DND-41 (cell line): Measurements from ENCODE around the gene TMEM184B.

Experiments used
- ATAC-seq: fragments of 200-7000 bp; cut with Tn5 transposase; 3 replicates; pipeline ENCODE4 v1.9.1; 2021; ENCODE audit warnings: low read depth; ENCODE audit not compliant: insufficient read depth
- DNase-seq: peaks from one replicate; pipeline ENCODE4 v3.0.0-alpha.2; 2020
- H2AFZ ChIP-seq: 2 replicates; pipeline ENCODE4 v1.6.0; 2012; ENCODE audit warnings: low read depth, low read length
- H3K27ac ChIP-seq: 2 replicates; pipeline ENCODE4 v1.5.1; 2012; ENCODE audit warnings: low read length, inconsistent platforms
- H3K27me3 ChIP-seq: fragments of 200-600 bp; sonication (generic); 2 replicates; pipeline ENCODE4 v1.6.0; 2012; ENCODE audit warnings: low read length, mild to moderate bottlenecking, inconsistent platforms; ENCODE audit not compliant: insufficient read depth, poor library complexity
- H3K36me3 ChIP-seq: 2 replicates; pipeline ENCODE4 v1.5.1; 2012; ENCODE audit warnings: low read length, inconsistent platforms; ENCODE audit not compliant: insufficient read depth
- H3K4me1 ChIP-seq: 2 replicates; pipeline ENCODE4 v1.5.1; 2012; ENCODE audit warnings: mild to moderate bottlenecking, low read length; ENCODE audit not compliant: insufficient read depth
- H3K4me2 ChIP-seq: 2 replicates; pipeline ENCODE4 v1.6.0; 2012; ENCODE audit warnings: mild to moderate bottlenecking, moderate library complexity, low read length, inconsistent platforms; ENCODE audit not compliant: insufficient read depth
- H3K4me3 ChIP-seq, 2 experiments: fragments of 200-600 bp in 1 of 2; shearing (Covaris generic) in 1 of 2; 2 replicates each; pipeline ENCODE4 v1.5.1; 2012 to 2016; ENCODE audit warnings: inconsistent platforms in 2 of 2, low read length in 2 of 2, mild to moderate bottlenecking in 2 of 2, low read depth in 1 of 2, moderate library complexity in 1 of 2
- H3K79me2 ChIP-seq: 2 replicates; pipeline ENCODE4 v1.6.0; 2012; ENCODE audit warnings: low read length, inconsistent platforms; ENCODE audit not compliant: insufficient read depth
- H3K9ac ChIP-seq: 2 replicates; pipeline ENCODE4 v1.6.0; 2012; ENCODE audit warnings: low read depth, mild to moderate bottlenecking, inconsistent platforms, low read length, moderate library complexity
- H3K9me3 ChIP-seq: 2 replicates; pipeline ENCODE4 v1.5.1; 2012; ENCODE audit warnings: low read length, moderate library complexity, mild to moderate bottlenecking, inconsistent platforms; ENCODE audit not compliant: insufficient read depth, severe bottlenecking
- H4K20me1 ChIP-seq: 2 replicates; pipeline ENCODE4 v1.6.0; 2012; ENCODE audit warnings: low read length; ENCODE audit not compliant: insufficient read depth
- EZH2 ChIP-seq: IDR thresholded peaks from 3 replicates; pipeline ENCODE4 v1.6.1; 2012; ENCODE audit warnings: borderline replicate concordance, low read depth, mild to moderate bottlenecking, moderate library complexity, low read length, inconsistent platforms; ENCODE audit not compliant: severe bottlenecking
- TF ChIP-seq, protein P1 (sequence below): IDR thresholded peaks from 2 replicates; pipeline ENCODE4 v1.5.1; 2012; ENCODE audit warnings: borderline replicate concordance, low read length, moderate library complexity, mild to moderate bottlenecking; ENCODE audit not compliant: poor library complexity, severe bottlenecking; ENCODE audit errors: extremely low read depth

Gene TMEM184B

DNA sequence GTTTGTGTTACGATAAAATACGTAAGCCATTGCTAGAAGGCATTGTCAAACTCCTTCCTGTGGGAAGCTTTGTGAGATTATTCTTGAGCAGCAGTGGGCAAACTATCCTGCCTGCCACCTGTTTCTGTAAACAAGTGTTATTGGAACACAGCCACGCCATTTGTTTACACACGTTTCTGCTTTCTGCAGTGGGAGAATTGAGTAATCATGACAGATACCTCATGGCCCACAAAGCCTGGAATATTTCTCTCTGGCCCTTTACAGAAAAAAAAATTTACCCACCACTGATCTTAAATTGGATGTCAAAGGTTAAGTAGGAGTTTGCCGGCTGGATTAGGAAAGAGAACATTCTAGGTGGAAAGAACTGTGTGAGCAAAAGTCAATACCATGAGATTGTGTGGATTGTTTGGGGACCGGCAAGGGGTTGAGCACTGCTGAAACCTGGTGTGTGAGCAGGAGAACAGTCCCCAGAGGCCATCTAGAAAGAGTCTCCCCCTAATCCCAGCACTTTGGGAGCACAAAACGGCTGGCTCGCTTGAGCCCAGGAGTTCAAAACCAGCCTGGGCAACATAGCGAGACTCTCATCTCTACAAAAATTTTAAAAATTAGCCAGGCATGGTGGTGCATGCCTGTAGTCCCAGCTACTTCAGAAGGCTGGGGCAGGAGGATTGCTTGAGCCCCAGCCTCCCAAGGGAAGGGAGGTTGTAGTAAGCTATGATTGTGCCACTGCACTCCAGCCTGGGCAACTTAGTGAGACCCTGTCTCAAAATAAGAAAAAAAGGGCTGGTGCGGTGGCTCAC lies 85.2 kb downstream of the TMEM184B start:
- no peaks in the 10 kb centered on the region for H3K79me2 ChIP-seq
- no peaks in the 10 kb centered on the region for H4K20me1 ChIP-seq
- no peaks in the 10 kb centered on the region for H3K36me3 ChIP-seq
- no peak overlapping the region for H3K4me3 ChIP-seq
- H3K27me3 ChIP-seq, result no peaks in the 10 kb centered on the region
- H3K27ac ChIP-seq, result no peak overlapping the region
- DNase-seq (no peak), ATAC-seq (no peak)
- peaks cover 3% of the 10 kb centered on the region; the same call in 1 of the 2 replicates for H3K4me1 ChIP-seq
- TF ChIP-seq, protein P1, sequence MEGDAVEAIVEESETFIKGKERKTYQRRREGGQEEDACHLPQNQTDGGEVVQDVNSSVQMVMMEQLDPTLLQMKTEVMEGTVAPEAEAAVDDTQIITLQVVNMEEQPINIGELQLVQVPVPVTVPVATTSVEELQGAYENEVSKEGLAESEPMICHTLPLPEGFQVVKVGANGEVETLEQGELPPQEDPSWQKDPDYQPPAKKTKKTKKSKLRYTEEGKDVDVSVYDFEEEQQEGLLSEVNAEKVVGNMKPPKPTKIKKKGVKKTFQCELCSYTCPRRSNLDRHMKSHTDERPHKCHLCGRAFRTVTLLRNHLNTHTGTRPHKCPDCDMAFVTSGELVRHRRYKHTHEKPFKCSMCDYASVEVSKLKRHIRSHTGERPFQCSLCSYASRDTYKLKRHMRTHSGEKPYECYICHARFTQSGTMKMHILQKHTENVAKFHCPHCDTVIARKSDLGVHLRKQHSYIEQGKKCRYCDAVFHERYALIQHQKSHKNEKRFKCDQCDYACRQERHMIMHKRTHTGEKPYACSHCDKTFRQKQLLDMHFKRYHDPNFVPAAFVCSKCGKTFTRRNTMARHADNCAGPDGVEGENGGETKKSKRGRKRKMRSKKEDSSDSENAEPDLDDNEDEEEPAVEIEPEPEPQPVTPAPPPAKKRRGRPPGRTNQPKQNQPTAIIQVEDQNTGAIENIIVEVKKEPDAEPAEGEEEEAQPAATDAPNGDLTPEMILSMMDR, result no peak
- TF ChIP-seq EZH2, result no peak
- H3K9ac ChIP-seq, result no peak overlapping the region
- H3K9me3 ChIP-seq, result no peaks in the 10 kb centered on the region
- no peak overlapping the region for H3K4me2 ChIP-seq
- H2AFZ ChIP-seq, result no peak overlapping the region

DNA sequence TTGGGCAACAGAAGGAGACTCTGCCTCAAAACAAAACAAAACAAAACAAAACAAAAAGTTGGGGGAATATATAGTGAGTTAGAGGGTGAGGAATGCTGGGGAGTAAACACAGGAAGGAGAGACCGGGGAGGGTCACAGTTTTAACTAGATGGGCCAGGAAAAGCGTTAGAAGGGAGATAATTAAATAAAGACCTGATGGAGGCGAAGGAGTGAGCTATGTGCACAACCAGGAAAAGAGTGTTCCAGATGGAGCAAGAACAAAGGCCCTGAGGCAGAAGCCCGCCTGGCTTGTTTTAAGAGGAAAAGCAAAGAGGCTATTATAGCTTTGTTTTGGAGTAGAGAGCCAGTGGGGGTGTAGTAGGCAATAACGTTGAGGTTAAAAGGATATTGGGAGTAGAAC lies 86.4 kb downstream of the TMEM184B start:
- H3K27ac ChIP-seq, result no peak overlapping the region
- ATAC-seq (no peak), DNase-seq (no peak)
- no peaks in the 10 kb centered on the region for H3K36me3 ChIP-seq
- TF ChIP-seq EZH2, result no peak
- TF ChIP-seq, protein P1, result no peak
- no peak overlapping the region for H3K4me3 ChIP-seq
- no peaks in the 10 kb centered on the region for H3K9me3 ChIP-seq
- H3K4me1 ChIP-seq, result peaks cover 11% of the 10 kb centered on the region
- no peak overlapping the region for H3K9ac ChIP-seq
- no peak overlapping the region for H3K4me2 ChIP-seq
- H3K79me2 ChIP-seq, result peaks cover 2% of the 10 kb centered on the region
- no peaks in the 10 kb centered on the region for H4K20me1 ChIP-seq
- no peaks in the 10 kb centered on the region for H3K27me3 ChIP-seq
- H2AFZ ChIP-seq, result no peak overlapping the region

DNA sequence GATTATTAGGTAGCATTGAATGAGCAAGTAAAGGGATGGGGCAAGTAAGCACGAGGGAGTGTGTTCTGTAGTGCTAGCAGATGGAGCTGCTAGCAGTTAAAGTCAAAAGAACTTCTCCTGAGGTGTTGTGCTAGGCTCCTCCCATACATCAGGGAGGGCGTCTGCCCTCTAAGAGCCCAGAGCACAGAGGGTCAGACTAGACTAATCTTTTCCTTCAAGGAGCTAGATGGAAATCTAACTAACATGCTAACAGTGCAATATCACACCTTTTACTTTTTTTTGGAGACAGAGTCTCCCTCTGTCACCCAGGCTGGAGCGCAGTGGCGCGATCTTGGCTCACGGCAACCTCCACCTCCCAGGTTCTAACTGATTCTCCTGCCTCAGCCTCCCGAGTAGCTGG lies 88.0 kb downstream of the TMEM184B start:
- DNase-seq, result no peak
- Histone ChIP-seq H3K4me2 (no peak overlapping the region), H3K27ac (no peak overlapping the region), H3K27me3 (no peaks in the 10 kb centered on the region), H3K9ac (no peak overlapping the region), H2AFZ (no peak overlapping the region), H3K4me1 (peaks cover 24% of the 10 kb centered on the region), H3K79me2 (peaks cover 18% of the 10 kb centered on the region), H3K4me3 (no peak overlapping the region), H3K9me3 (no peaks in the 10 kb centered on the region), H3K36me3 (no peaks in the 10 kb centered on the region), H4K20me1 (no peaks in the 10 kb centered on the region)
- TF ChIP-seq, protein P1, result no peak
- TF ChIP-seq EZH2, result no peak
- no peak for ATAC-seq
